DOHH2 (cell line): Measurements from ENCODE around the gene MVB12B.
"Not testable (repeated sequence)": the region's sequence is repeated elsewhere in the genome, so short reads cannot be mapped to it uniquely, and the experiment has no call there.

Experiments
- H3F3A ChIP-seq: fragments of 200-600 bp; sonication (generic), shearing (Covaris generic); 2 replicates; pipeline ENCODE4 v1.6.0; 2016; ENCODE audit warnings: antibody characterized with exemption, mild to moderate bottlenecking; ENCODE audit not compliant: control insufficient read depth, insufficient read depth
- H3K27ac ChIP-seq: fragments of 200-600 bp; sonication (generic); 2 replicates; pipeline ENCODE4 v1.5.1; 2014; ENCODE audit warnings: low read depth, mild to moderate bottlenecking, low read length, moderate library complexity
- H3K27me3 ChIP-seq: fragments of 200-600 bp; sonication (generic); 2 replicates; pipeline ENCODE4 v1.6.1; 2014; ENCODE audit warnings: mild to moderate bottlenecking, low read length, mixed read lengths; ENCODE audit not compliant: control insufficient read depth
- H3K36me3 ChIP-seq: fragments of 200-600 bp; sonication (generic); 2 replicates; pipeline ENCODE4 v1.6.1; 2014; ENCODE audit warnings: mild to moderate bottlenecking, low read length, moderate library complexity, mixed read lengths; ENCODE audit not compliant: control insufficient read depth
- H3K4me1 ChIP-seq: fragments of 200-600 bp; sonication (generic); 2 replicates; pipeline ENCODE4 v1.6.1; 2014; ENCODE audit warnings: mild to moderate bottlenecking, low read length, mixed read lengths; ENCODE audit not compliant: control insufficient read depth
- H3K4me2 ChIP-seq: fragments of 200-600 bp; sonication (generic); 2 replicates; pipeline ENCODE4 v1.6.0; 2014; ENCODE audit warnings: mild to moderate bottlenecking, low read length, moderate library complexity
- H3K4me3 ChIP-seq: fragments of 200-600 bp; sonication (generic); 2 replicates; pipeline ENCODE4 v1.5.1; 2014; ENCODE audit warnings: mild to moderate bottlenecking, low read length, mixed read lengths
- H3K79me2 ChIP-seq: fragments of 200-600 bp; sonication (generic); 2 replicates; pipeline ENCODE4 v1.6.1; 2014; ENCODE audit warnings: mild to moderate bottlenecking, low read length, mixed read lengths; ENCODE audit not compliant: control insufficient read depth
- H3K9me2 ChIP-seq: fragments of 200-600 bp; sonication (generic); replicated peaks from 2 replicates; pipeline ENCODE4 v1.6.1; 2014; ENCODE audit warnings: mild to moderate bottlenecking, low read length, mixed read lengths; ENCODE audit not compliant: control insufficient read depth
- H3K9me3 ChIP-seq: fragments of 200-600 bp; sonication (generic); 2 replicates; pipeline ENCODE4 v1.6.1; 2014; ENCODE audit warnings: antibody characterized with exemption, low read length, mixed read lengths; ENCODE audit not compliant: control insufficient read depth, insufficient read depth
- H4K20me1 ChIP-seq: fragments of 200-600 bp; sonication (generic); 2 replicates; pipeline ENCODE4 v1.6.0; 2014; ENCODE audit warnings: low read depth, mild to moderate bottlenecking, antibody characterized with exemption, low read length, moderate library complexity; ENCODE audit not compliant: control insufficient read depth, insufficient read depth
- EZH2phosphoT487 ChIP-seq: fragments of 200-600 bp; sonication (generic); IDR thresholded peaks from 2 replicates; pipeline ENCODE4 v1.6.1; 2017; ENCODE audit warnings: borderline replicate concordance, mild to moderate bottlenecking, antibody characterized with exemption, low read length, moderate library complexity, mixed read lengths
- TF ChIP-seq, protein P1 (sequence below): fragments of 200-600 bp; sonication (generic); IDR thresholded peaks from one replicate; pipeline ENCODE4 v1.5.1; 2014; ENCODE audit warnings: antibody characterized with exemption, mild to moderate bottlenecking, low read depth, low read length; ENCODE audit not compliant: poor library complexity, severe bottlenecking

MVB12B gene, protein sequence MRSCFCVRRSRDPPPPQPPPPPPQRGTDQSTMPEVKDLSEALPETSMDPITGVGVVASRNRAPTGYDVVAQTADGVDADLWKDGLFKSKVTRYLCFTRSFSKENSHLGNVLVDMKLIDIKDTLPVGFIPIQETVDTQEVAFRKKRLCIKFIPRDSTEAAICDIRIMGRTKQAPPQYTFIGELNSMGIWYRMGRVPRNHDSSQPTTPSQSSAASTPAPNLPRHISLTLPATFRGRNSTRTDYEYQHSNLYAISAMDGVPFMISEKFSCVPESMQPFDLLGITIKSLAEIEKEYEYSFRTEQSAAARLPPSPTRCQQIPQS

DNA sequence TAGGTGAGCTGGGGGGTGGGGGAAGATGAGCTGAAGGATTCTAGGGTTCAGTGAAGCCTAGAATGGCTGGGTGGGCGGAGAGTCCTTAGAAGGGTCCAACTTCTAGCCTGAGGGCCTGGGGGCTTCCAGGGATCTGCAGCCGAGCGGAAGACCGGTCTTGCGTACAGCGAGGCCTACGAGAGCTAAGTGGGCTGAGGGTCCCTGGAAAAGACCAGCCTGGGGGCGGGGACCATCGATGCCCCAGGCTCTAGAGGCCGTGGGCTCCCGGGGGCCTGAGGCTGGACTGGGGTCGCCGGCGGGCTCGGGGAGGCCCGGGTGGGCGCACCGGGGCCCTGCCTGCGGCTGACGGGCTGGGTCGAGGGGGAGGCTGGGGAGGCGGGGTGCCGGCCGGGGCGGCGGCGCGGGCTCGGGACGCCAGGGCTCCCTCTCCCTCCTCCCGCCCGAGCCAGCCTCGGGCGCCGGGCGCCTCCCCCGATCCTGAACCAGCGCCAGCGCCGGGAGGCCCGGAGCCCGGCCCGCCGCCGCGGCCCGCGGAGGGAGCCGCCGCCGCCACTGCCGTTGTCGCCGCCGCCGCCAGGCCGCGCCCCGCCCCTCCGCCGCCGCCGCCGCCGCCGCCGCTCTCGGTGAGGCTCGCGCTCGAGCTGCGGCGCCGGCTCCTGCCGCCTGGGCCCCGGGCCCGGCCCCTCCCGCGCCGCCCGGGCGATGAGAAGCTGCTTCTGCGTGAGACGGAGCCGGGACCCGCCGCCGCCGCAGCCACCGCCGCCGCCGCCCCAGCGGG is at the start of gene MVB12B:
TSS of gene MVB12B (plus strand) at position 602 of the 778 bp plus-strand sequence. CDS start at position 703, 101 bp downstream.
- Histone ChIP-seq H3K79me2 (no peaks in the 10 kb centered on the region), H3K4me3 (peak within 1 kb of the TSS; percentile 63), H3K27ac (no peak within 1 kb of the TSS), H3K4me2 (peak within 1 kb of the TSS; percentile 60), H3F3A (no peaks in the 10 kb centered on the region), H3K4me1 (peaks cover 4% of the 10 kb centered on the region; the same call in 1 of the 2 replicates), H3K9me3 (peaks cover 11% of the 10 kb centered on the region; the same call in 1 of the 2 replicates), H3K9me2 (no peaks in the 10 kb centered on the region), H3K36me3 (no peaks in the 10 kb centered on the region), H3K27me3 (peaks cover 34% of the 10 kb centered on the region), H4K20me1 (no peaks in the 10 kb centered on the region)
- TF ChIP-seq, protein P1, sequence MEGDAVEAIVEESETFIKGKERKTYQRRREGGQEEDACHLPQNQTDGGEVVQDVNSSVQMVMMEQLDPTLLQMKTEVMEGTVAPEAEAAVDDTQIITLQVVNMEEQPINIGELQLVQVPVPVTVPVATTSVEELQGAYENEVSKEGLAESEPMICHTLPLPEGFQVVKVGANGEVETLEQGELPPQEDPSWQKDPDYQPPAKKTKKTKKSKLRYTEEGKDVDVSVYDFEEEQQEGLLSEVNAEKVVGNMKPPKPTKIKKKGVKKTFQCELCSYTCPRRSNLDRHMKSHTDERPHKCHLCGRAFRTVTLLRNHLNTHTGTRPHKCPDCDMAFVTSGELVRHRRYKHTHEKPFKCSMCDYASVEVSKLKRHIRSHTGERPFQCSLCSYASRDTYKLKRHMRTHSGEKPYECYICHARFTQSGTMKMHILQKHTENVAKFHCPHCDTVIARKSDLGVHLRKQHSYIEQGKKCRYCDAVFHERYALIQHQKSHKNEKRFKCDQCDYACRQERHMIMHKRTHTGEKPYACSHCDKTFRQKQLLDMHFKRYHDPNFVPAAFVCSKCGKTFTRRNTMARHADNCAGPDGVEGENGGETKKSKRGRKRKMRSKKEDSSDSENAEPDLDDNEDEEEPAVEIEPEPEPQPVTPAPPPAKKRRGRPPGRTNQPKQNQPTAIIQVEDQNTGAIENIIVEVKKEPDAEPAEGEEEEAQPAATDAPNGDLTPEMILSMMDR, result no peak
- no peak for TF ChIP-seq EZH2phosphoT487

DNA sequence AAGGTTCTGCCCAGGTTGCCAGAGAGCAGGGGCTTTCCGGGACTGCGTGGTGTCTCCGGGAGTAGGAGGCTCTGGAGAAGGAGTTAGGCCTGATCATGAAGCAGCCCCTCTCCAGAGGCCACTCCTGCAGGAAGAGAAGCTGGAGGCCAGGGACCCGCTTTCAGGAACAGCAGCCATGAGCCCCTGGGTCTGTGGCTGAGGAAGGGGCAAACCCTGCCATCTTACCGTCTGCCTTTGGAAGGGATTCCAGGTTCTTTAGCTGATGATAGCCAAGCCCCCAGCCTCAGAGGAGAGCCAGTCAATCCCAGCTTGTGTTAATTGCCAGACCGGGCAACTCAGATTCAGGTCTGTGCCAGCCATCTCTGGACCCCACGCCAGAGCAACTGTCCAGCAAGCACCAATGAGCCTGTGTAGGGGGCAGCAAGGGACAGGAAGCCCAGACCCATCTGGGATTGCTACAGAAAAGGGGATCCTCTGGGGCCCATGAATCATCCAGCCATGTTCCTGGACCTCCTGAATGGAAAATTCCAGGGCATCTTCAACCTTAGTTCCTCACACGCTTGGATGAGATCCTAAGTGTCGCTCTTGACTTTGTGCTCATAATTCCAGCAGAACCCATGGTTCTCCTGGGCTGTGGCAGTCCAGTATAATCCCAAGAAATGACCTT is 42.7 kb upstream of the MVB12B start:
- H3K27ac ChIP-seq, result no peak overlapping the region
- no peaks in the 10 kb centered on the region for H3K79me2 ChIP-seq
- TF ChIP-seq EZH2phosphoT487, result no peak
- TF ChIP-seq, protein P1, result no peak
- H3K27me3 ChIP-seq, result 0 out of 2 replicates have a peak, but pooled peaks cover 4% of the 10 kb centered on the region
- no peak overlapping the region for H3K4me2 ChIP-seq
- no peaks in the 10 kb centered on the region for H3K36me3 ChIP-seq
- H3F3A ChIP-seq, result no peaks in the 10 kb centered on the region
- H3K9me2 ChIP-seq, result no peaks in the 10 kb centered on the region
- no peak overlapping the region for H3K4me3 ChIP-seq
- no peaks in the 10 kb centered on the region for H4K20me1 ChIP-seq
- H3K4me1 ChIP-seq, result no peaks in the 10 kb centered on the region
- no peaks in the 10 kb centered on the region for H3K9me3 ChIP-seq

DNA sequence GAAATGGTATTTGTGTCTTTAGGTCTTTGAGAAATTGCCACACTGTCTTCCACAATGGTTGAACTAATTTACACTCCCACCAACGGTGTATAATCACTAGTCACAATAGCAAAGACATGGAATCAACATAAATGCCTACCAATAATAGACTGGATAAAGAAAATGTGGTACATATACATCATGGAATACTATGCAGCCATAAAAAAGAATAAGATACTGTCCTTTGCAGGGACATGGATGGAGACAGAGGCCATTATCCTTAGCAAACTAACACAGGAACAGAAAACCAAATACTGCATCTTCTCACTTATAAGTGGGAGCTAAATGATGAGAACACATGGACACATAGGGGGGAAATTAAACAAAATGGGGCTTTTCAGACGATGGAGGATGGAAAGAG is 41.0 kb upstream of the MVB12B start:
- not testable (repeated sequence) for H3K27me3 ChIP-seq, H3K27ac ChIP-seq, H3K4me3 ChIP-seq, H3K4me2 ChIP-seq, H3K79me2 ChIP-seq, H3F3A ChIP-seq, H3K4me1 ChIP-seq, H3K36me3 ChIP-seq, H4K20me1 ChIP-seq, H3K9me2 ChIP-seq, H3K9me3 ChIP-seq
